HG02678 (cell line): ENCODE data around the gene CGB8.
A peak's percentile ranks its signal among the peaks of the same experiment; 100 is the strongest.
"Not testable (repeated sequence)": the region's sequence is repeated elsewhere in the genome, so short reads cannot be mapped to it uniquely, and the experiment has no call there.

ENCODE experiments used
- ATAC-seq: cut with Tn5 transposase; IDR thresholded peaks from one replicate; pipeline ENCODE4 v1.9.1; 2021; ENCODE audit warnings: mild to moderate bottlenecking, moderate library complexity; ENCODE audit not compliant: unreplicated experiment

The CGB8 gene

DNA sequence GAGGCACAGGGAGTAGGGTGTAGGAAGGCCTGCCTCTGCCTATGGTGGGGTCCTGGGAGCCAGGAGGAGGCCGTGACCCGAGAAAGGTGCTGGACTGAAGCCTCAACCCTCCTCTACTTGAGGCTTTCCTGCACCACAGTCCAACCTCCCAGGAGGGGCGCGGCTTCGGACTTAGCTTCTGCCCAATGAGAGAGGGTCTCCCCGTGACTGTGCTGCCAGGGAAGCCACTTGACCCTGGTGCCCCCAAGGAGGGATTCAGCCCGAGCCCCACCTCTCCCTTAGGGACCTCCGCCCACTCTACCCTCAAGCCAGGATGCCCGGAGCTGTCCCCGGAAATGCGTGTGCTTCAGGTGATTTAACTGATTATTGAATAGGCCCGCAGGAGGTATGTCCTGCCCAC lies at the start of gene CGB8:
Gene CGB8, minus strand, starts transcription at position 101 of the 400 bp plus-strand sequence. CDS start 372 bp downstream, outside the sequence.
- not testable (repeated sequence) for ATAC-seq

DNA sequence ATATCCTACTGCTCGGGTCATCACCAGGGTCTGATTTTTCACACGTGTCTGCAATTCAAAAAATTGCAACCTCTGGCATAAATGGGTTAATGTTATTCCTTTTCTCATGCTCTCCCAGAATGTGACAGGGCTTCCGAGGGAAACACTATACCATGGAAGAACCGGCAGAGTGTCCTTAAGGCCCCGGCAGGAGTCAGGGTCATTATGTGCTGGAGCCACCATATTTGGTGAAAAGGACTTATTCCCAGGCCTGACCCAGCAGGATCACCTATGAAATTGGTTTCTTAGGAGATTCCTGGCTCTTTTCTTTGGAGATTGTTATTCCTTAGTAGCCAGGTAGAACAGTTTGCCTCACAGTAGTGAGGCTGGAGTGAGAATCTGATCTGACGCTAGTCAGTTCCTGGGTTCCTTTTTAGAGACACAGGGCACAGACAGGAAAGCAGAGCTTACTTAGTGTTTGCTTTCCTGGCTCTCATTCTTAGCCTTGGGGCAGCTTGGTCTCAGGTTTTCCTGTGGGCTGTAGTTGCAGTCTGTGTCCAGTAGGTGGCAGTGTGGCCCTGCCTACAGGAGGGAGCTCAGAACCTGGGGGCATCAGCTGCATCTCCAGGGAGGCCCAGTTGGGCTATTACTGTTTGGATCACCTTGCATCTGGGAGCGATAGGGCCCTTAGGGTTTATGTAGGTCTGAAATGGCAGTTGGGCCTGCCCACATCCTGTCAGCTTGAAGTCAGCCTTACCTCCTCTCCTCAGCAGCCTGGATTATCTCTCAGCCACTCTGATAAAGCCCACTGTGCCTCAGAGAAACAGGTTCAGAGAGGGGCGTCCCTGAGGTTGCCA lies 48.8 kb upstream of the CGB8 start:
- no peak for ATAC-seq

DNA sequence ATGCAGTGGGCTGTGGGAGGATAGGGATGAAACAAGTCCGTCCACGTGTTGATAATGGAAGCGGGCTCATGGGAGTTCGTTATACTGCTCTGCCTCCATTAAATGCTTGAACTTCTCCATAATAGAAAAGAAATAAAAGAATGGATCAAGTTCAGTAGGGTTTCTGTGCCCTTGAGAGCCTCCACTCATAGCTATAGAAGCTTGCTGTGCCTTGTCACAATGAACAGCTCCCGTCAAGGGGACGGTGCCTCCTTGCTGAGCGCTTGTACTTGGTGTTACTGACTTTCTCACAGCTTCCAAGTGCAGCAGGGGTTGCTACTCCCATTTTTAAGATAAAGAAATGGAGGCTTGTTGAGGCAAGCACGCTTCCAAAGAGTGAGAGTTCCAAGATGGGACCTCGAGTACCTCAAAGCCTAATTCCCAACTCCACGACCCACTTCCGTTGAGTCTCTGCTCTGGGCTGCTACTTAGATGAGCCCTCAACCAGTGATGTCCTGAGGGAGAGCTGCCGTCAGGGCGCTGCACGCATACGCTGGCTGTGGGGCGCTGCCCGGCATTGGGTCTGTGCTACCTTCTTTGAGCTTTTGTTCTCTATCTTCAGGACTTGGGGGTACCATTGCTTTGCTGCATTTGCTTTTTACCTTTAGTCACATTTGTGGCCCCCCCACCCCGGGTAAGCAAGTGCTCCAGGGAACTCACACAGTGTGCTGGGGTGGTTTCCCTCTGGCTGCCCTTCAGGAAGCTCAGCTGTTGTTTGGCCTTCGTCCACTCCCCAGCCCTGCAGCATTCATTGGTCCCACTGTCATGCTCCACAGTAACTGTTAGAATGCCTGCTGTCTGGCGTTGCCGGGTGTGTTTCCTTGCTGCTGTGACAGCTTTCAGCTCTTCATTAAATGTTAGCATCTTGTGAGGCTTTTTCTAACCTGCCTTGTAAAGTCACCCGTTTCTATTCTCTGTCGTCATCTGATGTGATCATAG lies 45.9 kb upstream of the CGB8 start:
- no peak for ATAC-seq

DNA sequence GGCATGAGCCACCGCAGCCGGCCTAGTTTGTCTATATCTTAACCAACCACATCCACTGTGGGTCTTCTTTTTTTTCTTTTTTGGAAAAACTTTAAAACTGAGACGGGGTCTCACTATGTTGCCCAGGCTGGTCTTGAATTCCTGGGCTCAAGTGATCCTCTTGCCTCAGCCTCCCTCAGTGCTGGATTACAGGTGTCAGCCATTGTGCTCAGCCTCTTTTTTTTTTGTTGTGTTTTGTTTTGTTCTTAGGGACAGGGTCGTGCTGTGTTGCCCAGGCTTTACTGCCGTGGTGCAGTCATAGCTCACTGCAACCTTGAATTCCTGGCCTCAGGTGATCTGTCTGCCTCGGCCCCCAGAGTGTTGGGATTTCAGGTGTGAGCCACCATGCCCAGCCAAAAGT lies 43.8 kb upstream of the CGB8 start:
- no peak for ATAC-seq

DNA sequence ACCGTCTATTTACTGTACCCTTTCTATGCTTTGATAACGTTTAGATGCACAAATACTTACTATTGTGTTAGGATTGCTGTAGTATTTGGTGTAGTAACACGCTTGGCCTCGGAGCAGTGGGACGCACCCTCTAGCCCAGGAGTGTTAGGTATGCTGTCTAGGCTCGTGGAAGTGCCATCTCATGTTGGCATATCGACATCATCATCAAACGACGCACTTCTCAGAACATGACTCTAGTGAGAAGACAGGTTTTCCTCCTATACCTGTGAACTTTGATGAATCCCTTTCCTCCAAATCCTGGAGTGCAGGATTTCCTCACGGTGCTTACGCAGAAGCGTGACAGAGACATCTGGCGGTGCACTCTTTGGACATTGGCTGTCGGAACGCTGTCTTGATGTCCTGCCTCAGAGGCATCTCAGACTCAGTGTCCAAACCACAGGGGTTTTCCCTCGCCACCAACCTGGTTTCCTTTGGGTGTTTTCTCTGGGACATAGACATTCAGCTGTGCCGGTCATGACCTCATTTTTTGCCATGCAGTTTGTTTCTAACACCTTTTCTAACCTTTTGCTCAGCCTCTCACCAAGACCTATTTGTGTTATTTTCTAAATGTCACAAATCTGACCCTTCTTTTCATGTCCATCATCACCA lies 42.6 kb upstream of the CGB8 start:
- ATAC-seq, result no peak

DNA sequence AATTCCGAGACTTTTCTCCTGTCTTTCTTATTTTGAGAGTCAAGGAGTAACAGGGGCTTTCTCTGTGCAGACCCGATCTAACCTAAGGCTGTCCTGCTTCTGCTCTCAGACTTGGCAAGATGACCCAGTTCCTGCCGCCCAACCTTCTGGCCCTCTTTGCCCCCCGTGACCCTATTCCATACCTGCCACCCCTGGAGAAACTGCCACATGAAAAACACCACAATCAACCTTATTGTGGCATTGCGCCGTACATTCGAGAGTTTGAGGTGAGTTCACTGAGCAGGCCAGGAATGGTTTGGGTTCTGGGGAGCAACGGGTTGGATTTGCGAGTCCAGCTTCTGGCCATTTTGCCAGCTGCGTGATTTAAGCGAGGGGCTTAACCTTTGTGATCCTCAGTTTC lies 37.4 kb upstream of the CGB8 start:
- no peak for ATAC-seq

DNA sequence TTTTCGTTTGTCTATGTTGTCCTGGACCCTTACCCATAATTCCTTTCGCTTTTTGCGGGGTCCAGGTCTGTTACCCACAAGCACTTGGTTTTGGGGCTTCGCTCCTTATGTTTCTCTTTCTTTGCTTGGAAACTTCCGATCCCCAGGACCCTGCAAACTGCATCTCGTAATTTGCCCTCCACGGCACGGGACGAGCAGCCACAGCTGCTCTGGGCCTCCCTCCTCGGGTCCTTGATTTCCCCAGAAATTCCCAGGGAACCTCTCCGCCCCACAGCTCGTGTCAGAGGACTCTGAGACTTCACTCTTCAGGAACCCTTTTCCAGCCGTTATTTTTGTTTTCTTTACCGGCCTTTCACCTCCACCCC lies 36.9 kb upstream of the CGB8 start:
- ATAC-seq, result no peak

DNA sequence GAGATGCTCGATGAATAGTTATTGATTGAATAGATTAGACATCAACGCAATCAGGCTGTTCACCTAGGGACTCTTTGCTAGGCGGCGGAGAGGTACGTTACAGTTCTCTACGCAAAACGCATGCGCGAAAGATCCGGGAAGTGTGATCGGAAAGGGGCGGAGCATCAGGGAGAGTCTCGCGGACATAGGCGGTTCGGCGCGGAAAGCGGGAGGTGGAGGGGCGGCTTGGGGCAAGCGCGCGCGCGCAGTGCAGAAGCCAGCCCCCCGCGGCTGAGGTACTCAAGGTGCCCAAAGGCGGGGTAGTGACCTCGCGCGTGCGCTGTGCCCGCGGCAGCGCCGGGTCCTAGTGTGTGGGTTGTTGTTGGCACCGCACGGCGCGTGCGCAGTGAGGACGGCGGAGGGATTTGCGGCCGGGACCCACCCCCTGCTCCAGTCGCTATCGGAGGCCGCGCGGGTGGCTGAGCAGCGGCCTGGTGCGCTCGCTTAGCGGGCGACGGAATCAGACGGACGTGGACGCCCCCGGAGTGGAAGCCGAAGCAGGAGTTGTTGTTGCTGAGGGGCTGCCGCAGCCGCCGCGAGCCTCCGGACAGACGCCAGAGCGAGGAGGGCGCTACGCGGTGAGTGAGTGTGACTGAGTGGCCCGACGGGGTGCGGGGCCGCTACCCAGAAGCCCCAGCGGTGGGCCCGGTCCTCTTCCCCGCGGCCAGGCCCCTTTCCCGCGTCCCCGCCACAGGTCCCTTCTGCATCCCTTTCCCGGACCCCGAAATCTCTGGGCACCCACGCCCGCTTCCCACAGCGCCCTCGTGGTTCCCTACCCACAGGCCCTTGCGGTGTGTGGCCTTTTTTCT lies 36.3 kb upstream of the CGB8 start, which contains the start of gene SNRNP70:
Gene SNRNP70, plus strand, starts transcription at position 432 of the 848 bp plus-strand sequence. CDS start 964 bp downstream, outside the sequence.
- peak; percentile 92 for ATAC-seq

DNA sequence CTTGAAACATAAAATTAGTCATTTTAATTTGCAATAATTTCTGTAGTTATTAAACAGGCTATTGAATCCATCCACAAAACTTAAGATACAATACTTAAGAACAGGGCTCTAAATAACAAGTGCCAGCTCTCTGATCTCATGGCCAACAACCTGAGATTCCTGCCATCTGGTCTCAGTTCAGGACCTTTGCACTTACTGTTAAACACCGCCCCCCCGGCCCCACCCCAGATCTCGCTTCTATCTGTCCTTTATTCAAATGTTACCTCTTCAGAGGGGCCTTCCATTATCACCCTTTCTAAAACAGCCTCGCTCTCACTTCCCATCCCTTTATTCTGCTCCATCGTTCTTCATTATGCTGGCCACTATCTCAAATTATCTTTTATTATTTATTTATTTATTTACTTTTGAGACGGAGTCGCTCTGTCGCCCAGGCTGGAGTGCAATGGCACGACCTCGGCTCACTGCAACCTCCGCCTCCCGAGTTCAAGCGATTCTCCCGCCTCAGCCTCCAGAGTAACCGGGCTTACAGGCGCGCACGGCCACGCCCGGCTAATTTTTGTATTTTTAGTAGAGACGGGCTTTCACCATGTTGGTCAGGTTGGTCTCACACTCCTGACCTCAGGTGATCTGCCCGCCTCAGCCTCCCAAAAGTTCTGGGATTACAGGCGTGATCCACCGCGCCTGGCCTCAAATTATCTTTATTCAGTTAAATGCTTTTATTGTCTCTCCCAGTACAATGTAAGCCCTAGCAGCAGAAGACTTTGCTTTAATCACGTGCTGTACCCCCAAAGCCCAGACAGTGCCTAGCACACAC lies 35.5 kb upstream of the CGB8 start:
- no peak for ATAC-seq

DNA sequence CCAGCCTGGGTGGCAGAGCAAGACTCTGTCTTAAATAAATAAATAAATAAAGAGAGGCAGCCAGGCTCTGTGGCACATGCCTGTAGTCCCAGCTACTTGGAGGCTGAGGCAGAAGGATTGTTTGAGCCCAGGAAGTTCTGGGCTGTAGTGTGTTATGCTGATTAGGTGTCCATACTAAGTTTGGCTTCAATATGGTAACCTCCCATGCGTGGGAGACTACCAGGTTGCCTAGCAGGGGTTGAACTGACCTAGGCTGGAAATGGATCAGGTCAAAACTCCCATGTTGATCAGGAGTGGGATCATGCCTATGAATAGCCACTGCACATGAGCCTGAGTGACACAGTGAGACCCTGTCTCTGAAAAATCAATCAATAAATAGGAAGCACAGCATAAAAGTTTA lies 32.4 kb upstream of the CGB8 start:
- ATAC-seq, result no peak

DNA sequence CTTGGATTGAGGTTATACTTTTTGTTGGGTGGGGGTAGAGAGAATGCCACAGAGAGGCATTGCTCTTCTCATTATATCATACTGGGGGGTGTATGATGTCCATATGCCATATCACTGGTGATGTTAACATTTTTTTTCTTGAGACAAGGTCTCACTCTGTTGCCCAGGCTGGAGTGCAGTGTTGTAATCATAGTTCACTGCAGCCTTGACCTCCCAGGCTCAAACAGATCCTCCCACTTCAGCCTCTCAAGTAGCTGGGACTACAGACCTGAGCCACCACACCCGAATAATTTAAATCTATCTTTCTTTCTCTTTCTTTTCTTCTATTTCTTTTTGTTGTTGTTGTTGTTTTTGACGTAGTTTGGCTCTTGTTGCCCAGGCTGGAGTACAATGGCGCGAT lies 31.5 kb upstream of the CGB8 start:
- no peak for ATAC-seq

DNA sequence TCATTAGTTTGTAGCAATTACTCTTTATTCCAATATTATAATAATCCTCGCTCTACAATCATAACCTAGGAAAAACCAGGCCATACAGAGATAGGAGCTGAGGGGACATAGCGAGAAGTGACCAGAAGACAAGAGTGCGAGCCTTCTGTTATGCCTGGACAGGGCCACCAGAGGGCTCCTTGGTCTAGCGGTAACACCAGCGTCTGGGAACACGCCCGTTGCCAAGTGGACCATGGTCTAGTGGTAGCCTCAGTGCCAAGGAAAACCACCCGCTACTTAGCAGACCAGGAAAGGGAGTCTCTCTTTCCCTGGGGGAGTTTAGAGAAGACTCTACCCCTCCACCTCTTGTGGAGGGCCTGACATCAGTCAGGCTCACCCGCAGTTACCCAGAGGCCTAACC lies 26.0 kb upstream of the CGB8 start:
- not testable (repeated sequence) for ATAC-seq

DNA sequence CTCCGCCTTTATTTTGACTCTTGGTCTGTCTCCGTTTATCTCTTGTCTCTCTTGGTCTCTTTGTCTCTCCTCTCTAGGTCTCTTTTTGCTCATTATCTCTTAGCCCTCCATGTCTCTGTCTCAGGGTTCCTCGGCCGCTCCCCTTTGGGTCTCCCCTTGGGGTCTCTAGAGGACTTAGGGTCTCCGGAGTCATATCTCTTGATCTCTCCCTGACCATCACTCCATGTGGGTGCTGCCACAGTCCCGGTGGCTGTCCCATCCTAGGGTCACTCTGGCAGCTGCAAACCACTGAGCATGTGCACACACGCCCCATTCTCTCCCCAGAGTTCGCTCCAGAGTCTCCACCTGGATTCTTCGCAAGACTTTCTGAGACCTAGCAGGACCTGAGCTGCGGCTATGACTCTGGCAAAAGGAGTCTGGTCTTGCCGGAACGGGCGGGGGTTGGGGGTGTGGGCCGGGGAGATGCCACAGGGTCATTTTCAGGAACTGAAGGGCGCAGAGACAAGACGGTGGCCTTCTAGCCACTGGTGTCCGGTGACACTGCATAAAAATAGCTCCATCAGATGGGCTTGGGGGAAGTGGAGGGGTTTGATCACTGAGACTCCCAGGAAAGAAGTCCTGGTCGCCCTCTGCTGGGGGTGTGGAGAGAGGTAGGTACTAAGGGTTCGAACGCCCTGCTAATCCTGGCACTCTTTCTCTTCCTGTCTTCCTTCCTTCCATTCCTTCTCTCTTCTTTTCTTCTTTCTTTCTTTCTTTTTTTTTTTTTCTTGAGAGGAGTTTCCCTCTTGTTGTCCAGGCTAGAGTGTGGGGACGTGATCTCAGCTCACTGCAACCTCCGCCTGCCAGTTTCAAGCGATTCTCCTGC lies 24.8 kb upstream of the CGB8 start:
- ATAC-seq, result no peak

DNA sequence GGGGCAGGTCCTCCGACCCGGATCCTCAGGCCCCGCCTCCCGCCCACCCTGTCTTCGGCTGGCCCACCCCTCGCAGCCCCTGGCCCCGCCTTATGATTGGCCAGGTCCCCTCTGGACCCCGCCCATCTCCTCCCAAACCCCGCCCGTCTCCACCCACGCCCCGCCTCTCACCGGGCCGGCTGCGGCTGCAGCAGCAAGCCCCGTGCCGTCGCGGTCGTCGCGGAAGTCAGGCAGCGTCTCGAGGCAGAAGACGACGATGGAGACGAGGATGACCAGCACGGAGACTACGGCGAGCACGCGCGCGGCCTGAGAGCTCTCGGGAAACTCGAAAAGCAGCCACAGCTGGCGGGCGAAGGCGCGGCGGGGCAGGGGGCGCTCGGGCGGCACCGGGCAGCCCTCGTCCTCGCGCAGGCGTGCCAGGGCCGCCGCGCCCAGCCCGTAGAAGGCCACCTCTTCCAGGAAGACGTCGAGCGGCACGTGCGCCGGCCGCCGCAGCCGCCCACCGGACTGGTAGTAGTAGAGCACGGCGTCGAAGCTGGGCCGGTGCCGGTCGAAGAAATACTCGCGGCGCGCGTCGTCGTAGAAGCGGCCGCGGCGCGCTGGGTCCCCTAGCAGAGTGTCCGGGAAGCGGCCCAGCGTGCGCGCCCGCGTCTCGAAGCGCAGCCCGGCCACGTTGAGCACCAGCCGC lies 23.1 kb upstream of the CGB8 start:
- no peak for ATAC-seq

DNA sequence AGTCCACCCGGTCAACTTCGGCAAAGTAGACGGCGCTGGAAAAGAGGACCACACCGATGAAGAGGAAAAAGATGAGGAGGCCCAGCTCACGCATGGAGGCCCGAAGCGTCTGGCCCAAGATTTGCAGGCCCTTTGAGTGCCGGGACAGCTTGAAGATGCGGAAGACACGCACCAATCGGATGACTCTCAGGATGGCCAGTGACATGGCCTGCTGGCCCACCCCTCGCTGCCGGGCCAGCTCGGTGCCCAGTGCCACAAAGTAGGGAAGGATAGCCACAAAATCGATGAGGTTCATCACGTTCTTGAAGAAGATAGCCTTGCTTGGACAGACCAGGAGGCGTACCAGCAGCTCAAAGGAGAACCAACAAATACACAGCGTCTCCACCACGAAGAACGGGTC lies 21.5 kb upstream of the CGB8 start:
- ATAC-seq, result no peak

DNA sequence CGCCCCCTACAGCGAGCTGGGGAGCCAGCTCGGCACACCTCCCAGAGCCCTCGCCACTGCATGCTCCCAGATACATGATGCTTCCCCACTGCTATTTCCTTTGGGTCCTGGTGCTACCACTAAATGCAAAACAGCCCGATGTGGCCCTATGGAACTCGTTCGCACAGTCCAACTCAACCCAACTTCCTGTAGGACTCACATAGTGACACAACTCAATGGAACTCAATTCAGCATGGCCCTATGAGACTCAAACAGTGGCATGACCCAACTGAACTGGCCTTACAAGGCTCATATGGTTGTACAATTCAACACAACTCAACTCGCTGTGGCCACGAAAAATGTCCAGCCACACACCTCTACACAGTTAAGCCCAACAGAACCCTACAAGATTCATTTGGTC lies 20.1 kb upstream of the CGB8 start:
- ATAC-seq, result no peak

DNA sequence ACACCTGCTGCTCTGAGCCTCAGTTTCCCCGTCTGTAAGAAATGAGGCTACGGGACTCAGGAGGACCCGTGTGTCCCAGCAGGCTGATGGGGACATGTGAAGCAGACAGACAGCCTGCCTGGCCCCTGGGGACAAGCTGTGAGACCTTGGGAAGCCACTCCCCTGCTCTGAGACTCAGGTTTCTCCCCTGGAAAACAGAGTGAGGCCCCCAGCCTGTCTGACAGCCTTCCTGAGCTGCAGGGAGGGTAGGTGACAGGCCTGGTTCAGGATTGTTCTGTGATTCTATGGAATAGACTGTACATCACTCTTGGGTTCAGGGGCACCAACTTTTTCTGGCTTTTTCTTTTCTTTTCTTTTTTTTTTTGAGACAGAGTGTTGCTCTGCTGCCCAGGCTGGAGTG lies 18.6 kb upstream of the CGB8 start:
- no peak for ATAC-seq

DNA sequence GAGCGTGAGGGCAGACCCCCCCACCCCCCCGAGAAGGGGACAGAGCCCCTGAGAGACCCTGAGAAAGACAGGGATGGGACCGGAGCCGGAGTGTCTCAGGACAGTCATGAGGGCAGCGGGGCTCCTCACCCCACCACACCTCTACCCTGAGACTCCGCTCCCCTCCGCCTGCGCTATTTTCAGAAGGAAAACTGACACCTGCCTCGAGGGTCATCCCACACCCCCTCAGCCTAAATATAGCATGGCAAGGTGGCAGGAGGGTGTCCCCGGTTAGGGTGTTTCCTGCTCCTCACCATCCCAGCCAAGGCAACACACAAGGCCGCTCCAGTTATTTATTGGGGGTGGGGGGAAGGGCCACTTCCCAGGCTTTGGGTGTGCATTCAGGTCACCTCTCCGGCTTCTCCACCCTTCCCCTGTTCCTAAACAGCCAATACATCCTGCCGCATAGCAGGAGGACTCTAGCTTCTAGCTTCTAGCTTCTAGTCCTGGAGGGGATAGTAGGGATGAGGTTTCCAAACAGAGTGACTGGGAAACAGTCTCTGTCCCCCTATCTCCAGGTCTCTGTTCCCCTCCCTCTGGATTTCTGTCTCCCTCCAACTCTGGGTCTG lies 17.1 kb upstream of the CGB8 start:
- no peak for ATAC-seq
